Effector CD8-positive, alpha-beta T cell (primary cell): ENCODE results near the gene C1QTNF4.
"Not testable (repeated sequence)": the region's sequence is repeated elsewhere in the genome, so short reads cannot be mapped to it uniquely, and the experiment has no call there.

Experiments used
- DNase-seq: peaks from one replicate; lab custom pipeline; 2025; lab: John Stamatoyannopoulos, UW

The C1QTNF4 gene

GRCh38 chr11:47565340-47566148 lies 28.7 kb downstream of the C1QTNF4 start, which contains the start of gene PTPMT1:
TSS of gene PTPMT1 (plus strand) at chr11:47565599. CDS start at chr11:47565623, 24 bp downstream.
- DNase-seq = peak; percentile 27

GRCh38 chr11:47564933-47565339 lies 29.3 kb downstream of the C1QTNF4 start:
- no peak for DNase-seq

- DNase-seq = not testable (repeated sequence)
Measured at GRCh38 chr11:47564366-47564765, 29.8 kb downstream of the C1QTNF4 start.

GRCh38 chr11:47562393-47562792 lies 31.8 kb downstream of the C1QTNF4 start:
- not testable (repeated sequence) for DNase-seq

GRCh38 chr11:47560426-47560825 lies 33.8 kb downstream of the C1QTNF4 start:
- no peak for DNase-seq

GRCh38 chr11:47558695-47559094 lies 35.5 kb downstream of the C1QTNF4 start:
- no peak for DNase-seq

- not testable (repeated sequence) for DNase-seq
Measured at GRCh38 chr11:47557004-47557403, 37.2 kb downstream of the C1QTNF4 start.

GRCh38 chr11:47553406-47553743 lies 40.8 kb downstream of the C1QTNF4 start:
- no peak for DNase-seq

- peak; percentile 83 for DNase-seq
Measured at GRCh38 chr11:47552566-47553405, 41.4 kb downstream of the C1QTNF4 start, which contains the start of gene CELF1. TSS of gene CELF1 (minus strand) at chr11:47553132. CDS start at chr11:47499523, 53,609 bp downstream.

- DNase-seq = no peak
Measured at GRCh38 chr11:47552056-47552565, 42.1 kb downstream of the C1QTNF4 start.

GRCh38 chr11:47551086-47551485 lies 43.1 kb downstream of the C1QTNF4 start:
- DNase-seq = no peak

GRCh38 chr11:47550288-47551047 lies 43.7 kb downstream of the C1QTNF4 start:
- DNase-seq = no peak

GRCh38 chr11:47546274-47546673 lies 47.9 kb downstream of the C1QTNF4 start:
- not testable (repeated sequence) for DNase-seq

GRCh38 chr11:47545298-47545697 lies 48.9 kb downstream of the C1QTNF4 start:
- DNase-seq = no peak

- DNase-seq = no peak
Measured at GRCh38 chr11:47541070-47541469, 53.1 kb downstream of the C1QTNF4 start.

GRCh38 chr11:47539681-47540039 lies 54.6 kb downstream of the C1QTNF4 start:
- no peak for DNase-seq
